ENCODE data around the gene SCUBE3.

SCUBE3 gene

DNA sequence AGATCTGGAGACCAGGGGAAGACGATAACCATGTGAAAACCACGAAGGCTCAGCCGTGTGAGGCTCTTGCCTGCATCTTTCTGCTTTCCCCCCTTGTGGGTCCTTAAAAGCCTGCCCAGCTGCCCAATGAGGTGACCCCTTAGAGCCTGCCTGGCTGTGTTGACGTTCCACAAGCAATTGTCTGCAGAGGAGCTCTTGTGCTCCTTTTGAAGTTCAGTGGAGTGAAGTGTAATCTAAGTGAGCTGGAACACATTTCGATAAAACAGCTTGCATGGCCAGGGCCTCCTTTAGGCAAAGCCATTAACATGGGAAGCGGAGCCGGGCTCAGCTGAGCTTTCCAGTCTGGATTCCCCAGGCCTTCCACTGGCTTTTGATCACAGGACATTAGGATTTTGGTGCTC is 45.3 kb upstream of the SCUBE3 start:
- DNase-seq (ENCODE audit: low read depth) = no peak
- H3K4me3 ChIP-seq (ENCODE audit: low read length) = no peak overlapping the region
- TF ChIP-seq, protein P1, sequence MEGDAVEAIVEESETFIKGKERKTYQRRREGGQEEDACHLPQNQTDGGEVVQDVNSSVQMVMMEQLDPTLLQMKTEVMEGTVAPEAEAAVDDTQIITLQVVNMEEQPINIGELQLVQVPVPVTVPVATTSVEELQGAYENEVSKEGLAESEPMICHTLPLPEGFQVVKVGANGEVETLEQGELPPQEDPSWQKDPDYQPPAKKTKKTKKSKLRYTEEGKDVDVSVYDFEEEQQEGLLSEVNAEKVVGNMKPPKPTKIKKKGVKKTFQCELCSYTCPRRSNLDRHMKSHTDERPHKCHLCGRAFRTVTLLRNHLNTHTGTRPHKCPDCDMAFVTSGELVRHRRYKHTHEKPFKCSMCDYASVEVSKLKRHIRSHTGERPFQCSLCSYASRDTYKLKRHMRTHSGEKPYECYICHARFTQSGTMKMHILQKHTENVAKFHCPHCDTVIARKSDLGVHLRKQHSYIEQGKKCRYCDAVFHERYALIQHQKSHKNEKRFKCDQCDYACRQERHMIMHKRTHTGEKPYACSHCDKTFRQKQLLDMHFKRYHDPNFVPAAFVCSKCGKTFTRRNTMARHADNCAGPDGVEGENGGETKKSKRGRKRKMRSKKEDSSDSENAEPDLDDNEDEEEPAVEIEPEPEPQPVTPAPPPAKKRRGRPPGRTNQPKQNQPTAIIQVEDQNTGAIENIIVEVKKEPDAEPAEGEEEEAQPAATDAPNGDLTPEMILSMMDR (conservative IDR thresholded peaks at IDR 0.05; ENCODE audit: low read depth, low read length) = no peak

DNA sequence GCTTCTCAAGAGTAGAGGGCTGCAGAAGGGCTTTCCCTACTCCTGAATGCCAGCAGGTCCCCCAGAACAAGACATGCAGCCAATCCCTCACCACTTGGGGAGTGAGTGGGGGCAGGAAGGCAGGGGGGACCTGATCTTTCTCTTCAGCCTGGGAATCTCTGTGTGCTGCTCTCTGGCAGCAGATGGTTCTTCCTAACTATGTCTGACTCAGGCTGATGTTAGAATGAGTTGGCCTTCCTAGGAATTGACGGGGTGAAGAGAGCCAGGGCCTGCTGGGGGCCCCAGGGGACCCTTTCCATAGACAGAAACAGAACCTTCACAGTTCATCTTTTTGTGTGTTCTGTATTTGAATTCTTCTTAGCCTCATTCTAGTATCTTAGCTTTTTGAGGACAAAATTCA is 43.6 kb upstream of the SCUBE3 start:
- no peak for DNase-seq (ENCODE audit: low read depth)
- TF ChIP-seq, protein P1 (conservative IDR thresholded peaks at IDR 0.05; ENCODE audit: low read depth, low read length) = no peak
- no peak overlapping the region for H3K4me3 ChIP-seq (ENCODE audit: low read length)

DNA sequence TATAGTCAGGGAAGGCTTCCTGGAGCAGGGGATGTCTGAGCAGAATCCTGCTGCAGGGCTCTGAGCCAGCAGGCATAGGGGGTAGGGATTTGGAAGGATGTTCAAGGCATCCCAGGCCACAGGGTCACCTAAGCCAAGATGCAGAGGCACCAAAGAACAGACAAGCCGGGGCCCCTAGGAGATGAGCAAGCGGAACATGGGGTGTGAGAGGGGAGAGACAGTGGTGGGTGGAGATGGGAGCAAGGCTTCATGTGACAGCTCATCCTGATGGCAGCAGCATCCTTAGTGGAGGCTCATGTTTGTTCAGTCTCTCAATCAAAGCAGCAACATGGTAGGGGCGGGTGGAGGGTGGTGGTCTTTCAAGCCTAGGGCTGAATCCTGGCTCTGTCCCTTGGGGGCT is 42.9 kb upstream of the SCUBE3 start:
- no peak for DNase-seq (ENCODE audit: low read depth)
- TF ChIP-seq, protein P1 (conservative IDR thresholded peaks at IDR 0.05; ENCODE audit: low read depth, low read length) = no peak
- no peak overlapping the region for H3K4me3 ChIP-seq (ENCODE audit: low read length)

DNA sequence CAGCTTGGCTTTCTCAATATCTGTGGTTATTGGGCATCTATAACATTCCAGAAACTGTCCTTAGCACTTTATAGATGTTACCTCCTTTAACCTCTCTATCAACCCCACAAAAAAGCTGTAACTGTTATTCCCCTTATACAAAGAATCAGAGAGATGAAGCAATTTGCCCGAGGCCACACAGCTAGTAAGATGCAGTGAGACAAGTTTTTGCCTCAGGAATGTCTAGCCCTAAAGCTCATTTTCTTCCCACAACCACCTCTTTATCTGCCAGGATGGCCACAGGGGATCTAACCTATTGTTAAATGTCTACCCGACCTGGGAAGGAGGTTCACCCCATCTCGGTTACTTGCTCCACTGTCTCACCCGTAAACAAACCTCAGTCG is 40.7 kb upstream of the SCUBE3 start:
- DNase-seq (ENCODE audit: low read depth) = no peak
- TF ChIP-seq, protein P1 (conservative IDR thresholded peaks at IDR 0.05; ENCODE audit: low read depth, low read length) = no peak
- H3K4me3 ChIP-seq (ENCODE audit: low read length) = no peak overlapping the region

DNA sequence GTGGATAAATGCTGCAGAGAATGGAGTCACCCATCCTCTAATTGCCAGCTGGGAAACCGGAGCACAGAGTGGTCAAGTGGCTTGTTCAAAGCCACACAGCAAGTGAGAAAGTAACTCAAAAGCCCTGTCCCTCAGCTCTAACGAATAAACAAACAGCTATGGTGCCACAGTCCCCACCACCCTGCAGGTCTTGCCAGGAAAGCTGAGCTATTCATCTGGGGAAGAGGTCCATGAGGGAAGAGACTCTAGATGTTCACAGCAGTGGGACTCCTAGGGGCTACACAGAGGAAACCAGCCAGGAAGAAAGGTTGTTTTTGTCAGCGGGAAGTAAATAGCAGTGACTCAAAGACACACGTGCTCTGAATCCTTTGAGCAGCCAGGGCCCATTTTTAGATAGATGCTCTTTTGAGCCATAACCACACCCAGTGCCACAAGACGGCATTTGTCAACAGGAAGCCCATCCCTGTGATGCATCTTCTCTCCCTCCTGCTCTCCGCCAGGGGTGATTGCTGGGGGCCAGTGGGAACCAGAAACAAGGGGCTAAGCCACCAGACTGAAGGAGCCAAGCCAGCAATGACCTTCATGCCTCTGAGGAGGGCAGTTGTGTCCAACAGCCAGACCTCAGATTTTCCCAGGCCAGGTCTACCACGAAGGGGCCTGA is 40.2 kb upstream of the SCUBE3 start:
- DNase-seq (ENCODE audit: low read depth) = no peak
- no peak overlapping the region for H3K4me3 ChIP-seq (ENCODE audit: low read length)
- TF ChIP-seq, protein P1 (conservative IDR thresholded peaks at IDR 0.05; ENCODE audit: low read depth, low read length) = no peak

DNA sequence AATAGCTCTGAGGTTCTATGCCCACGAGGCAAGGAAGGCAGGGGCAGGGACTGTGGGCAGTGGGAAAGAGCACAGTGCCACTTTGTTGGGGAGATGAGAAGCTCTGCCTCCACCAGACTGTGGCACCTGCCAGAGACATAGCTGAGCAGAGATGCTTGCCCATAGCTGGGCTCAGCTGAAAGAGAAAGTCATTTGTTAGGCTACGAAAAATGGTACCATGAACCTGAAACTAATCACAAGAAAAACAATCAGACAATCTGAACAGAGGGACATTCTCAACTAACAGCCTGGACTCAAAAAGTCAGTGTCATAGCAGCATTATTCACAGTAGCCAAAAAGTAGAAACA is 39.7 kb upstream of the SCUBE3 start:
- no peak overlapping the region for H3K4me3 ChIP-seq (ENCODE audit: low read length)
- no peak for DNase-seq (ENCODE audit: low read depth)
- TF ChIP-seq, protein P1 (conservative IDR thresholded peaks at IDR 0.05; ENCODE audit: low read depth, low read length) = no peak

DNA sequence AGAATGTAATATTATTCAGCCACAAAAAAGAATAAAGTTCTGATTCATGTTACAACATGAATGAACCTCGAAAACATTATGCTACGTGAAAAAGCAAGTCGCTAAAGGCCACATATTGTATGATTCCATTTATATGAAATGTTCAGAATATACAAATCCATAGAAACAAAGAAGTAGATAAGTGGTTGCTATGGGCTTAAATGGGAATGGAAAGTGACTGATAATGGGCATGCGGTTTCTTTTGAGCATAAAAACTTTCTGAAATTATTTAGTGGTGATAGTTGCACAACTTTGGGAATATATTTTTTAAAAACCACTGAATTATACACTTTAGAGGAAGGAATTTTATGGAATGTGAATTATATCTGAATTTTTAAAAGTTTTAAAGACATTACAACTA is 39.3 kb upstream of the SCUBE3 start:
- TF ChIP-seq, protein P1 (conservative IDR thresholded peaks at IDR 0.05; ENCODE audit: low read depth, low read length) = no peak
- no peak overlapping the region for H3K4me3 ChIP-seq (ENCODE audit: low read length)
- DNase-seq (ENCODE audit: low read depth) = no peak
